Measurements from ENCODE around the gene LMO2.
"Not testable (repeated sequence)": the region's sequence is repeated elsewhere in the genome, so short reads cannot be mapped to it uniquely, and the experiment has no call there.

Gene LMO2

GRCh38 chr11:33926671-33927552 lies 35.0 kb upstream of the LMO2 start:
- no peak overlapping the region for H3K4me3 ChIP-seq (ENCODE audit: low read length)
- no peak for TF ChIP-seq ZNF274 (IDR thresholded peaks at IDR 0.05; ENCODE audit: low read depth, low read length)

DNA sequence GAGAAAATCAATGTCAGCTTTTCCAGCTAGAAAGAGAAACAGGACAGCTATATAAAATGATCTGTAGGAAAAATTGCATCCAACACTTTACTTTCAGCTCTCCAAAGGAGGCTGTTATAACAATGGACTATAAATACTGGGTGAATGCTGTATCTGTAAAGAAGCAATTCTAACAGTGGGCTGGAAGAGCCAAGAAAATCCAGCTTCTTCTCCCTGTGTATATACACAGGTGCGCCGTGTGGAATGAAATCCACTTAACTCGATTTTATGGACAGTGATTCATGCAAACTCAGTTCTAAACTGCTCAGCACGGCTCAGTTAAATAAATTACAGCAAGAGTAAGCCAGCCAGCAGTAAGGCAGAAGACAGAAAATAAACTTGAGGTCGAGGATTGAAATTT lies 32.5 kb upstream of the LMO2 start:
- no peak overlapping the region for H3K4me3 ChIP-seq (ENCODE audit: low read length)
- TF ChIP-seq ZNF274 (IDR thresholded peaks at IDR 0.05; ENCODE audit: low read depth, low read length), result no peak

DNA sequence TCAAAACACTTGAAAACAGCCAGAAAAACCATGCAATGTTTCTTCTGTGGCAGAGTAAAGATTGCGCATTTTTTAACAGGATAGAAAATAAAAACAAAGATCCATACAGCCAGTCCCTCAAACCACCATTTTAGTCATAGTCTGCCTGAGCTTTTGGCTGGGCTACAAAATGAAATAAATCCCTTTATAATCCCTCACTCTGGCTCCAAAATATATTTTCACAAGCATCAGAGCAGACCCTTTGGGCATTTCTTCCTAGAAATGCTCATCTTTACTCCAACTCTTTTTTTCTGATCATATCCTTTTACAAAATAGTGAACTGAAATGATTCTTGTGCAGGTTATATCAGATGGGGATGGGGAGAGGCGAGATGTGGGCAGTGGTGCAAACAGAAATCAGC lies 31.8 kb upstream of the LMO2 start:
- H3K4me3 ChIP-seq (ENCODE audit: low read length), result no peak overlapping the region
- TF ChIP-seq ZNF274 (IDR thresholded peaks at IDR 0.05; ENCODE audit: low read depth, low read length), result no peak

DNA sequence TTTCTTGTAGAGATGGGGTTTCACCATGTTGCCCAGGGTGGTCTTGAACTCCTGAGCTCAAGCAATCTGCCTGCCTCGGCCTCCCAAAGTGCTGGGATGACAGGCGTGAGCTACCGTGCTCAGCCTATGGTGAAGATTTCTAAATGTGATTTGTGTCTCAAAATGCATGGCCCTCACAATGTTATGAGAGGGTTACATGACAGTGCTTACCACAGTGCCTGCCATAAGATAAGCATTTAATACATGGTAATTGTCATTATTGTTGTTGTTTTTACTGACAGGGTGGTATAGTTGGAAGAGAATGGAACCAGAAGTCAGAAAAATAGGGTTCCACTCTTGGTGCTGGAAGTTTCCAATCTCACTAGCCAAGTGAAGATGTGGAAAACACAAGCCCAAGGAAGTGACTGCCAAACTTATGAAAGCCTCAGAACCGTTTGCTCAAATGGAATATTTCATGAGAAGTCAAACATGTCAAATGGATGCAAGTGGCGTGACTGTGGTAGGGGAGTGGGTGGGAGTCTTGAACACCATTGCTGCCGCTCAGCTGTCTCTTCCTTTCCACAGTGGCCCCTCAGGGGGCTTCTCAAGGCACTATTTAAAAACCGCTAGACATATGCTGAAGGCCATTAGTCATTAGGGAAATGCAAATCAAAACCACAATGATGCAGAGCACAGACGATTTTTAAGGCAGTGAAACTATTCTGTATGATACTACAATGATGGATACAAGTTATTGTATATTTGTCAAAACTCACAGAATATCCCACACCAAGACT lies 29.1 kb upstream of the LMO2 start:
- no peak overlapping the region for H3K4me3 ChIP-seq (ENCODE audit: low read length)
- TF ChIP-seq ZNF274 (IDR thresholded peaks at IDR 0.05; ENCODE audit: low read depth, low read length), result no peak

DNA sequence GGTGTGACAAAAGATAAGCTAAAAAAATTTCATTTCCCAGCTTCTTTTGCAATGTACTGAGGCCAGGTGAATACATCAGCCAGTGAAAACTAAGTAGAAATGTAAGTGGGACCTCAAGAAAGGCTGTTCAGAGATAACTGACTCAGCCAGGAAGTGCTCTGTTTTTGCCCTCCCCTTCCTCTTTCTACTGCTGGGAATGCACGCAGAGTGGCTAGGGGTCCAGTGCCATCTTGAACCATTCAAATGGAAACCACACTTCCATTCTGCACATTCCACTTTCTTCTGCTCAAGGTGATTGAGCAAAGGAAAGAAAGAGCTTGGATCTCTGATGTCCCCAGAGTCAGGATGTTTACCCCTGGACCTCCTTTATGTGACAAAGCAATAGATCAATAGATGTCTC lies 27.8 kb upstream of the LMO2 start:
- H3K4me3 ChIP-seq (ENCODE audit: low read length), result no peak overlapping the region

GRCh38 chr11:33917402-33917801 lies 25.5 kb upstream of the LMO2 start:
- H3K4me3 ChIP-seq (ENCODE audit: low read length), result not testable (repeated sequence)

More for the DNA sequence above, 27.8 kb upstream of the LMO2 start:
- no peak for TF ChIP-seq ZNF274 (IDR thresholded peaks at IDR 0.05; ENCODE audit: low read depth, low read length)

GRCh38 chr11:33916736-33917135 lies 24.9 kb upstream of the LMO2 start:
- no peak overlapping the region for H3K4me3 ChIP-seq (ENCODE audit: low read length)
- TF ChIP-seq ZNF274 (IDR thresholded peaks at IDR 0.05; ENCODE audit: low read depth, low read length), result no peak

DNA sequence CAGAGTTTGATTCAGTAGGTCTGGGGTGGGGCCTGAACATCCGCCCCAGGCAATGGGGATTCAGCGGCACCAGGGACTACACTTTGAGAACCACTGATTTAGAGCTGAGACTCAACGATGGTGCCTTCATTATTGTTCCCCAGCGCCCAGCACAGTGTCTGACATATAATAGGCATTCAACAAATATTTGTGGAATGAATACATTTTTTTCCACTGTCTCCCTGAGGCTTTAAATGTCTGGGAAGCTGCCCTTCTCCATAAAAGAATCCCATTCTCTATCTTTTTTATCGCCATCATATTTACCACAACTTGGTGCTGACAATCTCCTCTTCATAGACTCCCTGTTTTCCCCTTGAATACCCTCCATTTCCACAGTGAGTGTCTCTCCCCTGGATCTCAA lies 23.6 kb upstream of the LMO2 start:
- H3K4me3 ChIP-seq (ENCODE audit: low read length), result no peak overlapping the region
- no peak for TF ChIP-seq ZNF274 (IDR thresholded peaks at IDR 0.05; ENCODE audit: low read depth, low read length)

GRCh38 chr11:33913991-33914390 lies 22.1 kb upstream of the LMO2 start:
- no peak overlapping the region for H3K4me3 ChIP-seq (ENCODE audit: low read length)
- TF ChIP-seq ZNF274 (IDR thresholded peaks at IDR 0.05; ENCODE audit: low read depth, low read length), result no peak

GRCh38 chr11:33912405-33913361 lies 20.8 kb upstream of the LMO2 start:
- no peak overlapping the region for H3K4me3 ChIP-seq (ENCODE audit: low read length)
- TF ChIP-seq ZNF274 (IDR thresholded peaks at IDR 0.05; ENCODE audit: low read depth, low read length), result no peak

DNA sequence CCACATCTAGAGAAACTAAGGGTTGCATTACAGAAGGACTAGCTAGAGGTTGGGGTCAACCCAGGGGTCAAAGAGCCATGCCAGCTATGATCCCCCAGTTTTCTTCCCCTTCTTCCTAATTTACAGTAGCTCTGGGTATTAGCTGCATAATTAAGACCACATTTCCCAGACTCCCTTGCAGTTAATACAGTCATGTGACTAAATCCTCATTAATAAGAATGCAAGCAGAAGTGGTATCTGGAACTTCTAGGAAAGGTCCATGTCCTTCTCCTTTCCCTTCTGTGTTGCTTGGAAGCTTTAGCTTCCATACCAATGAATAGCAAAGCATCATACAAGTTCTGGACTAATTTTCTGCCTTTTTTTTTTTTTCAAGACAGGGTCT lies 19.1 kb upstream of the LMO2 start:
- no peak for TF ChIP-seq ZNF274 (IDR thresholded peaks at IDR 0.05; ENCODE audit: low read depth, low read length)
- no peak overlapping the region for H3K4me3 ChIP-seq (ENCODE audit: low read length)

GRCh38 chr11:33910296-33910957 lies 18.6 kb upstream of the LMO2 start:
- TF ChIP-seq ZNF274 (IDR thresholded peaks at IDR 0.05; ENCODE audit: low read depth, low read length), result no peak
- no peak overlapping the region for H3K4me3 ChIP-seq (ENCODE audit: low read length)

DNA sequence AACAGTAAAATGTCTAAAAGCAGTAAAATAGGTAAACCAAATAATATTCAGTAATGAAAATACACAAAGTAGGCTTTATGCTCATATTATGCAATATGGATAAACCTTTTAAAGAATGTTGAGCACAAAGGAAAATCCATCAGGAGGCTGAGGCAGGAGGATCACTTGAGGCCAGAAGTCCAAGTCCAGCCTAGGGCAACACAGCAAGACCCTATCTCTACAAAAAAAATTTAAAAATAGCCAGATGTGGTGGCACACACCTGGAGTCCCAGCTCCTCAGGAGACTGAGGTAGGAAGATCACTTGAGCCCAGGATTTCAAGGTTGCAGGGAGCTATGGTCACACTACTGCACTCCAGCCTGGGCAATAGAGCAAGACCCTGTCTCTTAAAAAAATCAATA lies 17.7 kb upstream of the LMO2 start:
- no peak overlapping the region for H3K4me3 ChIP-seq (ENCODE audit: low read length)
- no peak for TF ChIP-seq ZNF274 (IDR thresholded peaks at IDR 0.05; ENCODE audit: low read depth, low read length)

- TF ChIP-seq ZNF274 (IDR thresholded peaks at IDR 0.05; ENCODE audit: low read depth, low read length), result no peak
- H3K4me3 ChIP-seq (ENCODE audit: low read length), result no peak overlapping the region
These were observed 17.3 kb upstream of the LMO2 start for GRCh38 chr11:33909150-33909549.

All from GM08714 (cell line).